Breast epithelium (tissue), 3 donors: Measurements from ENCODE around the gene EED.

Experiments used
- POLR2A ChIP-seq: fragments of 450-650 bp; IDR thresholded peaks from one replicate; pipeline ENCODE4 v1.6.1; 2016; ENCODE audit warnings: antibody characterized with exemption, mild to moderate bottlenecking, moderate library complexity
- POLR2AphosphoS5 ChIP-seq, 3 donors: sonication (generic); formaldehyde crosslinking; IDR thresholded peaks; one replicate each; pipeline ENCODE4 v1.6.1; 2017; ENCODE audit warnings: antibody characterized with exemption in 3 of 3
- TF ChIP-seq, protein P1 (sequence below), 3 donors: fragments of 450-650 bp; IDR thresholded peaks; one replicate each; pipeline ENCODE4 v1.5.1; 2016 to 2017; ENCODE audit warnings: antibody characterized with exemption in 3 of 3, mild to moderate bottlenecking in 3 of 3, moderate library complexity in 3 of 3

DNA sequence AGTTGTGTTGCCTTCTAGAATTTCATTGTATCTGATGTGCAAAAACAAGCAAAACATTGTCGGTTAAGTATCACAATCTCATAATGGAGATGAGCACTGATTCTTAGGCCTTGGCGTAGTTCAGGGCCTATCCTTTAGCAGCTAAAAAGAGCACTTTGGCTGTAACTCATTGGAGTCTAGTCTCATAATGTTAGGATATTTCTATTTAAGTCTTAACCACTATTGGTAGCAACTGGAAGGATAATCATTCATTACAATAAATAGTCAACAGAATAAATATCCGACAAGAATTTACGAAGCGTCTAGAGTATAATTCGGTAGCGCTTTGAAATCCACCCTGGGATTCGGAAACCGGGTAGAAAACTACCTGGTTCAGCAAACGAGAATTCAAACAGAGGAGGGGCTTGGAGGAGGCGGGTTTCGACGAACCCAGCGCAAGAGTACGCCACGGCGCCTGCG is 461 bp upstream of the EED start:
- TF ChIP-seq, protein P1, sequence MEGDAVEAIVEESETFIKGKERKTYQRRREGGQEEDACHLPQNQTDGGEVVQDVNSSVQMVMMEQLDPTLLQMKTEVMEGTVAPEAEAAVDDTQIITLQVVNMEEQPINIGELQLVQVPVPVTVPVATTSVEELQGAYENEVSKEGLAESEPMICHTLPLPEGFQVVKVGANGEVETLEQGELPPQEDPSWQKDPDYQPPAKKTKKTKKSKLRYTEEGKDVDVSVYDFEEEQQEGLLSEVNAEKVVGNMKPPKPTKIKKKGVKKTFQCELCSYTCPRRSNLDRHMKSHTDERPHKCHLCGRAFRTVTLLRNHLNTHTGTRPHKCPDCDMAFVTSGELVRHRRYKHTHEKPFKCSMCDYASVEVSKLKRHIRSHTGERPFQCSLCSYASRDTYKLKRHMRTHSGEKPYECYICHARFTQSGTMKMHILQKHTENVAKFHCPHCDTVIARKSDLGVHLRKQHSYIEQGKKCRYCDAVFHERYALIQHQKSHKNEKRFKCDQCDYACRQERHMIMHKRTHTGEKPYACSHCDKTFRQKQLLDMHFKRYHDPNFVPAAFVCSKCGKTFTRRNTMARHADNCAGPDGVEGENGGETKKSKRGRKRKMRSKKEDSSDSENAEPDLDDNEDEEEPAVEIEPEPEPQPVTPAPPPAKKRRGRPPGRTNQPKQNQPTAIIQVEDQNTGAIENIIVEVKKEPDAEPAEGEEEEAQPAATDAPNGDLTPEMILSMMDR (IDR thresholded peaks at IDR 0.05), result no peak
- TF ChIP-seq POLR2A (no peak), POLR2AphosphoS5 (IDR thresholded peaks at IDR 0.05) (no peak)
